B cell (primary cell): Measurements from ENCODE around the gene CWF19L2.

Source experiments
- EZH2 ChIP-seq: IDR thresholded peaks from 2 replicates; pipeline ENCODE4 v1.6.1; 2012; ENCODE audit warnings: borderline replicate concordance, low read depth, mild to moderate bottlenecking, moderate library complexity, low read length; ENCODE audit not compliant: insufficient read depth, poor library complexity, severe bottlenecking
- TF ChIP-seq, protein P1 (sequence below): fragments of 200-600 bp; IDR thresholded peaks from one replicate; pipeline ENCODE4 v1.8.0; 2022; ENCODE audit warnings: antibody characterized with exemption, mild to moderate bottlenecking

DNA sequence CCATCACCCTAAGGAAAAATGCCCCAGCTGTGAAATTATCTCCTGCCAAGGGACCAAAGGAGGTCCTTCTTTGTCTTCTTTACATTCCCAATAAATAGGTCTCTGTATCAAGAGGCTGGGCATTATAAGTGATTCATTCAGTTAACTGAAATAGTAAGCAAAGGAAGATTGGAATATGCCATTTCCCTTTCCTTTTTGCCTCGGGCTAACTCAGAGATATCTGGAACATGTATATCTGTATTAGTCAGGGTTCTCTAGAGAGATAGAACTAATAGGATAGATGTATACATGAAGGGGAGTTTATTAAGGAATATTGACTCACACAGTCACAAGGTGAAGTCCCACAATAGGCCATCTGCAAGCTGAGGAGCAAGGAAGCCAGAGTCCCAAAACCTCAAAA is 15.3 kb upstream of the CWF19L2 start:
- TF ChIP-seq, protein P1, sequence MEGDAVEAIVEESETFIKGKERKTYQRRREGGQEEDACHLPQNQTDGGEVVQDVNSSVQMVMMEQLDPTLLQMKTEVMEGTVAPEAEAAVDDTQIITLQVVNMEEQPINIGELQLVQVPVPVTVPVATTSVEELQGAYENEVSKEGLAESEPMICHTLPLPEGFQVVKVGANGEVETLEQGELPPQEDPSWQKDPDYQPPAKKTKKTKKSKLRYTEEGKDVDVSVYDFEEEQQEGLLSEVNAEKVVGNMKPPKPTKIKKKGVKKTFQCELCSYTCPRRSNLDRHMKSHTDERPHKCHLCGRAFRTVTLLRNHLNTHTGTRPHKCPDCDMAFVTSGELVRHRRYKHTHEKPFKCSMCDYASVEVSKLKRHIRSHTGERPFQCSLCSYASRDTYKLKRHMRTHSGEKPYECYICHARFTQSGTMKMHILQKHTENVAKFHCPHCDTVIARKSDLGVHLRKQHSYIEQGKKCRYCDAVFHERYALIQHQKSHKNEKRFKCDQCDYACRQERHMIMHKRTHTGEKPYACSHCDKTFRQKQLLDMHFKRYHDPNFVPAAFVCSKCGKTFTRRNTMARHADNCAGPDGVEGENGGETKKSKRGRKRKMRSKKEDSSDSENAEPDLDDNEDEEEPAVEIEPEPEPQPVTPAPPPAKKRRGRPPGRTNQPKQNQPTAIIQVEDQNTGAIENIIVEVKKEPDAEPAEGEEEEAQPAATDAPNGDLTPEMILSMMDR = no peak
- TF ChIP-seq EZH2 = no peak
